NCI-H82 (cell line): ENCODE results near the gene MRRF.
"Not testable (repeated sequence)": the region's sequence is repeated elsewhere in the genome, so short reads cannot be mapped to it uniquely, and the experiment has no call there.

Experiments used
- DNase-seq: peaks from one replicate; lab custom pipeline; 2025; lab: John Stamatoyannopoulos, UW

MRRF gene

DNA sequence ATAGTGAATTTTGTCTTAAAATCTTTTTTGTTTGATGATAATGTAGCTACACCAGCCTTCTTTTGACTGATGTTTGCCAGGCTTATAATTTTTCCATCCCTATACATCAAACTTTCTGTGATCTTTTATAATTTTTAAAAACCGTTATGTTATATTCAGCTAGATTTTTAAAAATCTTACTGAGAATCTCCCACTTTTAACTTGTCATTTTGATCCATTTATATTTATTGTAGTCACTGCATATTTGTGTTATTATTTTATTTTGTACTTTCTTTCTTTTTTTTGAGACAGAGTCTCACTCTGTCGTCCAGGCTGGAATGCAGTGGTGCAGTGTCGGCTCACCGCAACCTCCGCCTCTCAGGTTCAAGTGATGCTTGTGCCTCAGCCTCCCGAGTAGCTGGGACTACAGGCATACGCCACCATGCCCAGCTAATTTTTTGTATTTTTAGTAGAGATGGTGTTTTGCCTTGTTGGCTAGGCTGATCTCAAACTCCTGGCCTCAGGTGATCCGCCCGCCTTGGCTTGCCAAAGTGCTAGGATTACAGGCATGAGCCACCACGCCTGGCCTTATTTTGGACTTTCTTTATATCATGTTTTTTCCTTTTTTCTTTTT lies 12.7 kb downstream of the MRRF start:
- no peak for DNase-seq

DNA sequence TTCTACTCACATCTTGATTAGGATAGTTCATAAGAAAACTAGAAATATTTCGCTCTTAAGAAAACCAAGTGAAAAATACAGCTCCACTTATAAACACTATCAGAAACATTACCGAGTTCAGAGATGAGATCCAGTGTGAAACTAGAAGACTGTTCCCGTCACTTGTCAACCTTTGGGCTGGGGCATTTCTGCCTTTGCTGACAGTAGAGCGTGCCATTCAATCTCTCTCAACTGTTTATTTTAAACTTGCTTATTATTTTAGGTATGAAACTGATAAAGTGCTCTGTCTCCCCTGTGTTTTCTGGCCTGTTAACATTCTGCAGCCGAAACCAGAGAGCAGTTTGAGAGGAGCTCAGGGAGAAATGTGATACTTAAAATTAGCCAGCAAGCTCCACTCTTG lies 16.7 kb downstream of the MRRF start:
- DNase-seq, result no peak

DNA sequence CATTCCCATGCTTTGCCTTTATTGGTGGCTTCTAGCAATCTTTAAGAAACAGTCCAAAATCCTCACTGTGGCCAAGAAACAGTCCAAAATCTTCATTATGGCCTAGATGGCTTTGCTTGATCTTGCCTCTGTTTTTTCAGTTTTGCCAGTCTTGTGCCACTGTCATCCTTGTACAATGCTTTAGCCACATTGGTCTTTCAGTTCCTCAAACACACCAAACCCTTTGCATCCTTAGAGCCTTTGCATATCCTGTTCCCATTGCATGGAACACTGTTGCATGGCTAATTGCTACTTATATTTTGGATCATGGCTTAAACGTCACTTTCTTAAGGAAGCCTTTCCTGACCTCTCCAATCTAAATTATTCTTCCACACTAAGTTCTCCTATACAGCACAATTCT lies 22.1 kb downstream of the MRRF start:
- no peak for DNase-seq

DNA sequence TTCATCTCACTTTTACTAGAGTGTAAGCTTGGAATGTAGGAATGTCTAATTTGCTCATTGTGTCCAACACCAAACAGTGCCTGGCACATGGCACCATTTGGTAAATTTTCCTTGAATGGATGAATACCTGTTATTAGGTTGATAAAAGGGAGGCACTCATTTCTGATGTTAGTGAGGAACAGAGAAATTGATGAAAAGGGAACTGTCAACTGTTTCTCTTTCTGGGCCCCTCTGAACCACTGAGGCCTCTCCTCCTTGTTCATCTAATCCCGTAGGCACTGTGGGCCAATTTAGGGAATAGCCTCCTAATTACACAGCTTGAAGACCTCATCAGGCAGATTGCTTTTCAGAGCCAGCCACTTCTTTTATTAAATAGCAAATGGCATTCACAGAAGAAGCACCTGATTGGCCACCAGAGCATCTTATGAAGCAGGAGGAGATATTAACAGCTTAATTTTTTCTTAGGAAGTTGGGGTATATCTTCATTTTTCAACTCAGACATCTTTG lies 22.6 kb downstream of the MRRF start:
- no peak for DNase-seq

DNA sequence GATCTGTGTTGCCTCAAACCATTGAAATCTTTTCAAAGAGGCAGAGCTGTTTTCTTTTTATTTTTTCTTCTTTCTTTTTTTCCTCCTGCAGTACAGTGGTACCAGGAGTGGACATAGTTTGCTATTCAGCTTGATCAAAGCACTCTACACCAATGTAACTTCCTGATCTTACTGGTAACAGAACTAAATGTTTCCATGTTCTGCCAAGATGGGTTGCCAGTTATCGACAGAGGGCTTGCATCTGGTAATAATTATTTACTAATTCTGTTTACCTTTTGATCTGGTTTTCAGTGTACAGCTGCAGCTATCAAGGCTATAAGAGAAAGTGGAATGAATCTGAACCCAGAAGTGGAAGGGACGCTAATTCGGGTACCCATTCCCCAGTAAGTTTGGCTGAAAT lies 26.8 kb downstream of the MRRF start:
- DNase-seq, result no peak

DNA sequence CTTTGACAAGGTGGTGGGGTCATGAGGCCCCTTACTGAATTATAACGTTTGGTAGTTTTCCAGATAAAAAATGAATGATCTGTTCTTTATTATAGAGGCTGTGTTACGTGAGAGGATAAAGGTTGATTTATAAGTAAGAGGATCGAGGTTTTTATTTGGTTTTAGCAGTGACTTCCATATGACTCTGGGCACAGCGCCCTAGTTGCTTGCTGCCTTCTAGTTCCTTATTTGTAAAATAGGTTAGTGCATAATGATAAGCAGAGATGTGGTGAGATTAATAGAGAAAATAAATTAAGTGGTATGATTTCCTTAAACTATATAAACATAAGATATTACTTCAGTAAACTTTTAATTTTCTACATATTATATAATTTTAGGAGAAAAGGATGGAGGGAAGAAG lies 29.8 kb downstream of the MRRF start:
- no peak for DNase-seq

DNA sequence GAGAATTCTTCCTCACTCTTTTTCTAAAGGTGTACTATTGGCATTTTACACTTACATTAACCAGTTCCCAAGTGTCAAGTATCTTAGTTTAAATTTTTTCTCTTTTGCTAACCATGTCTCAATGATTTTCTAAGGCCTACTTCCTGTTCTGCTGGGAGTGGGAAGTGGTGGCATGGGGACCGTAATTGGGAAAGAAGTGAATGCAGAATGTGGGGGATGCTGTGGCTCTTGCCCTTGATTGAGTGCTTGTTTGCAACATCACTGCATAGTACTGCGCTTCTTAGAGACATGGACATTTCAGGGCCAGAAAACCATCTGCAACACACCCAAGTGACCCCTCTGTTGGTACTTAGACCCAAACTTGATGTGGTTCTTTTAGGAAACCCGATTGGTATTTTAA lies 32.8 kb downstream of the MRRF start:
- DNase-seq, result no peak

DNA sequence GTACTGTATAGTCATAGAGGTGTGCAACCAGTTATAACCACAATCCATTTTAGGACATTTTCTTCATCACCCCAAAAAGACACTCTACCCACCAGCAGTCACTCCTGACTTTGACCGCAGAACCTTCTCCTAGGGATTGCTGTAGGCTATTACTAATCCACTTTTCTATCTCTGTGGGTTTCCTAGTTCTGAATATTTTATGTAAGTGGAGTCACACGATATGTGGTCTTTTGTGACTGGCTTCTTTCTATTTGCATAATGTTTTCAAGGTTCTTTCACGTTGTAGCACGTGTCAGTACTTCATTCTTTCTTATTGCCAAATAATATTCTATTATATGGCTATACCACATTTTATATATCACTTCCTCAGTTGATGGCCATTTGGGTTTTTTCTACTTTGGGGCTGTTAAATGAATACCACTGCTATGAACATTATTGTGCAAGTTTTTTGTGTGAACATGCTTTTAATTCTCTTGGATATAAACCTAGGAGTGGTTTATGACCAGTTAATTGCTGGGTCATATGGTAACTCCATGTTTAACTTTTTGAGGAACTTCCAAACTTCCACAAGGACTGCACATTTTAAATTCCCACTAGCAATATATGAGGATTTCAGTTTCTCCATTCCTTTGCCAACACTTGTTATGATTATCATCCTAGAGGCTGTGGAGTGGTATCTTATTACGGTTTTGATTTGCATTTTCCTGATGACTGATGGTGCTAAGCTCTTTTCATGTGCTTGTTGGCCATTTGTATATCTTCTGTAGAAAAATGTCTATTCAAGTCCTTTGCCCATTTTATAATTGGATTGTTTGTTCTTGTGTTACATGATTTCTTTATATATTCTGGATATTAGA lies 37.8 kb downstream of the MRRF start:
- DNase-seq, result no peak

DNA sequence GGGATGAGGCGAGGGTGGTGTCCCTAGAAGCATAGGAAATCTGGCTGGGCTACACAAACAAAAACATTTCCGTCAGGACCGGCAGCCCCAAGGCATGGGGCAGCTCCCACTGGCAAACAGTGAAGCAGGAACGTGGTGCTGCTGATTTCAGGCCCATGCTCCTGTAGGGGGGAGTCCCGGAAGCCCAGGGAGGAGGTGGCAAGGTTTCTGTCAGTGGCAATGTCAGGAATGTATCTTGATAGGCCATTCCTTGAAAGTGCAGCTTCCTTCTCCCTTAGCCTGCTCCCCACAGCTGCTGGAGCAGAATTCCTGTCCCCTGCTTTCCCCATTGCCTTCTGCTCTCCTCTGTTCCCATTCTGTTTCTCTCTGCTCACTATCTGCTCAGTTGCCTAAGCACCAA lies 42.4 kb downstream of the MRRF start:
- no peak for DNase-seq

DNA sequence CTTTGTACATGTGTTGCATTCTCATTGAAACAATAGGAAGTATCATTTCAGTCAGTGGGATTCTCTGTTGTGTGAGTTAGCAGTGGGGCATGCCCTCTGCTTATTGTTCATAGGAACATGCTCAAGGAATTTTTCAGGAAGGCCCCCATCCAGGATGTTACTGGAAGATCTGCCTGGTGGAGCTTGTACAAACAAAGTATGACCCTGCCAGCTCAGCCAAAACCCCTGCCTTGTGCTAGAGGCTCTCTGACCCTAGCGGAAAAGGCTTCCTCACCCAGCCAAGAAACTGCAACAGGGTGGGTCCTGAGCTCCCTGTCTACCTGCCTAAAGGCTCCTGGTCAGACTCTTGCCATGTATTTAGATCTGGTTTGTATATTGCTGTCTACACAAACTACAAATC lies 43.2 kb downstream of the MRRF start:
- no peak for DNase-seq

DNA sequence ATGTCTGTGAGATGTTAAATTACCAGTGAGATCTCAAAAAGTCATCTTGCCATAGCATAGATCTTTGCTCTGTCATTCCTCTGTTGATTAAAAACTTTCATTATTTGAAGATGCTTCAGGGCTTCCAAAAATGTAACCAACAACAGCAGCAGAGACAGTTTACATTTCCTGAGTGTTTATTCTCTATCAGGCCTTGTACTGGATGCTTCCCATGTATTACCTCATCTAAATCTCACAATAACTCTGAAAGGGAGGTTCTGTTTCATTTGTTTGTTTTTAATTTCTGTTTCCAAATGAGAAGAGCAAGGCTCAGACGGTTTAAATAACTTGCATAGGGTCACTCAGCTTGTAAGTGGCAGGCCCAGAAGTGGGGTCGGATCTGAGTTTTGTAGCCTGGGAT lies 45.2 kb downstream of the MRRF start:
- no peak for DNase-seq

DNA sequence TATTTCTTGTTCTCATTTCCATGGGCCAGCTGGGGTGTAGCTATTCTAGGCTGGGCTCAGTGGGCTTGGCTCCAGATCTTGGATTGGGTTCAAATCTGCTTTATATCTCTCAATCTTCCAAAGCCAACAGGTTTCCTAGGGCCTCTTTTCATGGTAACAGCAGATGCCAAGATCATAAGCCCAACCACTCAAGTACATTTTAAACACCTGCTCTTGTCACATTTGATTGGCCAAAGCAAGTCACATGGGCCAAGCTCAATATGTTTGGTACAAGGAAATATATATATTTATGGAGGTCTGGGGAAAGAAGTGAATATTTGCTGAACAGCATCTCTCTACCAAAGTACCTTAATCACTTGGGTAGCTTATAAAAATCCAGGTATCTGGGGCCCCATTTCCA lies 49.5 kb downstream of the MRRF start:
- peak; percentile 16 for DNase-seq

DNA sequence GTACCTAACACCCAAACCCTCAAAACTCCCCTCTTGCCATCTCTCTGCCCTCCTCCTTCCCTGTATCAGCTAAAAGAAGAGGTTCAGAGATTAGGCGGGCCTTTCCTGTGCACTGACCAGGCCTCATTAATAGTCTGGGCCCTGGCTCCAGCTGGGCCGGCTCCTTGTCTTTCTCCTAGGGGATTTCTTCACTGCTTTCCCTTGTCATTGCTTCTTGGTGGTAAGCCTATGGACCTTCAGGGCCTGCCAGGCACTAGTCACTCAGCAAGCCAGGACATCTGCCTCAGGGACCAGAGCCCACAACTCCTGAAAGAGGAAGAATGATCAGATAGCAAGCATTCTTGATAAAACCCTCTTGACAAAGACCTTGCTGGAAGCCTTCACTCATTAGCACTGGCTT lies 50.9 kb downstream of the MRRF start:
- no peak for DNase-seq

DNA sequence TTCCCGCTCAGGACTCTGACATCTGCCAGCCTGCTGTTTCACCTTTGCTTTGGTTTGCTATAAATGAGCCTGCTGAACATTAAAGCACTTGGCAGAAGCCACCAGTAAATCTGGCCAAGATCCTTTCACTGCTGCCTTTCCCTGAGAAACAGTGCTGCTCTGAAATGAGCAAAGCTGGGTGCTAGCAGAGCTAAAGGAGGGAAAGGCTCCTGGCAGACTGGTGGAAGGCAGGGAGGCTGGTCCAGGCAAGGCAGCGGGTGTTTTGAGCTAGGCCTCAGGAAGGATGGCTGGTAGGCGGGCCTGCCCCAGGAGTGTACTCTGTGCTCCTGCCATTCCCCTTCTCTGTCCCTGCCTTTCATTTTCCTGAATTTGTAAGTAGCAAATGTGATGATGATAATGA lies 53.6 kb downstream of the MRRF start:
- no peak for DNase-seq

DNA sequence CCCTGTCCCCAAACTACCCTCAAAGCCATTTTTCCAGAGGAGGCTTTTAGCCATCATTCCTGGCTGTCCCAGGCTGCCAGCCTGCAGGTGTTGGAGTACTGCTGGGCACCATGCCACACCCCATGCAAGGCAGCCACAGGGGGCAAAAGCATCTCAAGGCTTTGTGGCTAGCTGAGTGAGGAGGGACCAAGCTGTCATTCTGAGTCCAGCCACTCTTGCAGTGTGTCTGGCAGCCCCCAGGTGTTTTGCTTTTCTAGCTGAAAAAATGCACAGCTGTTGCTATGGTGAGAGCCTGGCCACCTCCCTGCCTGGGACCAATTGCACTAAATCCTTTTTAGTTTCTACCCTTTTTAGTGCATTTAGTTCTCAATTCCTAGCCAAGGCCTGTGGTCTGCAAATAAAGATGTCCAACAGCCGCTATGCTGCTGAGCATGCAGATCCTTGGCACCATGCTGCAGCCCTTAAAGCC lies 55.8 kb downstream of the MRRF start:
- no peak for DNase-seq

DNA sequence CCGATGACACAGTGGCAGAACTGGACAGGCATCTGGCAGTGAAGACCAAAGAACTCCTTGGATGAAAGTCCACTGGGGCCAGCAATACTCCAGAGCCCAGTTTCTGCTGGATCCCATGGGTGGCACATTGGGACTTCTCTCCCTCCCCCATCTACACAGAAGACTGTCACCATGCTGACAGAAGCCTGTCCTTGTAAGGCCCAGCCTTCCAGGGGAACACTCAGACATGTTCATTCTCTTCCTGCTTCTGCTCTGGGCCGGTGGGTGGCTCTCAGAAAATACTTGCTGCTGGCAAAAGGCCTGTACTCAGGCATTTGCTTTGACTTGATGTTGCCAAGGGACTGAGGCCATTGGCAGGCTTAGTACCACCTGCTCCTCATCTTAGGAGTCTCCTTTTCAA lies 57.9 kb downstream of the MRRF start:
- no peak for DNase-seq

DNA sequence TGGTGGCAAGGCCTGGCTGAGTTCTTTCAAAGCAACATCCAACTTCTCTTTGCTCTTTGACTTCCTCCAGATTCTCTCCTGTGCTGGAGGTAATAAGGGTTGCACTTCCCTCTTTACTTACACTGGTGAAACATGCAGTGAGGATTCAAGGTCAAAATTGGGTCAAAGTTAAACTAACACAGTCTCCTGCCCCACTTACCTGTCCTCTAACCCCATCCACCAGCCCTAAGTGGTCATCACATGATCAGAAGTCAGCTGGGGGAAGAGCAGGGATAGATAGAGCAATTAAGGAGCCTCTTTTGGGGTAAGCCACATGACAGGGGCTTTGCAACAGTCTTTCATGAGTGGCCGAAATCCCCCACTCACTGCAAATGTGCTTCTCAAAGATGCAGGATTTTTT lies 60.0 kb downstream of the MRRF start:
- DNase-seq, result not testable (repeated sequence)

DNA sequence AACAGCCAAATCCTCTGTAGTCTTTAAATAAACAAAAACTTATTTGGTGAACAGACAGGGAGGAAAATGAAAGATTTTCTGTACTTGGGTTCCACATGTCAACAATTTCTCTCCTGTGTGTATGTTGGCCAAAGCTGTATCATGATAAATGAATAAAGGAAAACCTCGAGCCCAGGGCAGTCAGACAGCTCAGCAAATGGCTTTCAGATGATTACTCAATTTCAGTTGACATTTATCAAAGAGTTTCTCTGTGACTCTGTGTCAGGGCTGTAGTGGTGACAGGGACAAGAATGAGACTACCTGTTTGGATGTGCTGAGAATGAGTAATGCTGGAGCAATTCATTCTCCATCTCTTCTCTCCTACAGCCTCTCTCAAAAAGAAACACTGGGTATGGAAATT lies 60.4 kb downstream of the MRRF start:
- DNase-seq, result no peak

DNA sequence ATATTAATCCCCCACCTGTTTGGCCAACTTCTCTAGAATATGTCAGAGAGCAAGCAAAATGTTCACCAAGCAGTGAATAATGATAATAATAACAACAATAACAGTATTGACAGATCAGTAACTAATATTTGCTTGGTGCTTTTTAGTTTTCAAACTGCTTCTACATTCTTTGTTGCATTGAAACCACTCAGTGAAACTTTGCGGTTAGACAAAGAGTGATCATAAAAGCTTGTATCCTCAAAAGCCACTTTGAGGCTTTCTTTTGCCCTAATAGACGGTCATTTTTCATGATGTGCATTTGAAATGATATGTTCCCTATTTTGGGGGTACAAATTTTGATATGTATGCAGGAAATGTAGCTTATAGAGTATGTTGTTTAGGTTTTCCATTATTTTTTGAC lies 62.5 kb downstream of the MRRF start:
- DNase-seq, result no peak

DNA sequence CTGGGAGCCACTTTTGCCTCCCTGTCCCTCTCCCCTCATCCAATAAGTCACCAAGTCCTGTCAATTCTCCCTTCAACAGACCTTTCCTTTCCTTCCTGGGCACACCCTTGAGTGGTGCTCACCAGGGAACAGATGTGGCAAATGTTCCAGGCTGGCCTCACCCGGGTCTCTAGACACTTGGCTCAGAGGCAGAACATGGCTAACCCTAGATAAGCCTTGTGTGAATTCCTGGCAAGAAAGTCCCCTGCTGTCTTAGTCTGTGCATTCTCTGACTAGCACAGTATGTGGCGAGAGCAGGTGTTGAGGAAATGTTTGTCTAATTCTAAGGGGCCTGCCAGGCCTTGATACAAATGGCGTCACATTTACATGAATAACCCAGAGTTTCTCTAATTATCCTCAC lies 64.9 kb downstream of the MRRF start:
- DNase-seq, result no peak

DNA sequence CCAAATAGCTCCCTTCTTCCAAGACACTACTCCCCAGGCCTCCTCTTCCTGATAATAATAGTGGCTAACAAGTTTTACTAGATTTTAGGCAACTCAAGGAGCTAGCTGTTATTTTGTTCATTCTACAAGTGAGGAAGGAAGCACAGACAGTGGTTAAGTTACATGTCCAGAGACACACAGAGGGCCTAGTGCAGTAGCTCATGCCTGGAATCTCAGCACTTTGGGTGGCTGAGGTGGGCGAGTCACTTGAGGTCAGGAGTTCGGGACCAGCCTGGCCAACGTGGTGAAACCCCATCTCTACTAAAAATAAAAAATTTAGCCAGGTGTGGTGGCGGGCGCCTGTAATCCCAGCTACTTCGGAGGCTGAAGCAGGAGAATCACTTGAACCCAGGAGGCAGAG lies 65.8 kb downstream of the MRRF start:
- DNase-seq, result not testable (repeated sequence)

DNA sequence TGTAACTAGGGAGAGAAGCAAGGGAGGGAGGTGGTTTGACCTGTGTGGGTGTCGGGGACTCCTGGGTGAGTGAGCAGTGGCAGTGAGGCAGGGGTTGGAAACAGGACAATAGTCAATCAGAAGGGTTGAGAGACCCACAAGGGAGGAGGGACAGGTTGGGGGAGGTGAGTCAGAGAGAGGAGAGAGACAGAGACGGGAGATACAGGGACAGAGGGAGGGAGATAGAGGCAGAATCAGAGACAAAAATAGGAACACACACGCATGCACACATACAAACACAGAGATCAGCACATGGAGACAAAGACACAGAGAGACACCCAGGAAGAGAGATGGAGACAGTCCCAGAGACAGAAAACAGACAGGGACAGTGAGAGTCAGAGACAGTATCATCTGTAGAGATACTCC lies 66.8 kb downstream of the MRRF start:
- no peak for DNase-seq

DNA sequence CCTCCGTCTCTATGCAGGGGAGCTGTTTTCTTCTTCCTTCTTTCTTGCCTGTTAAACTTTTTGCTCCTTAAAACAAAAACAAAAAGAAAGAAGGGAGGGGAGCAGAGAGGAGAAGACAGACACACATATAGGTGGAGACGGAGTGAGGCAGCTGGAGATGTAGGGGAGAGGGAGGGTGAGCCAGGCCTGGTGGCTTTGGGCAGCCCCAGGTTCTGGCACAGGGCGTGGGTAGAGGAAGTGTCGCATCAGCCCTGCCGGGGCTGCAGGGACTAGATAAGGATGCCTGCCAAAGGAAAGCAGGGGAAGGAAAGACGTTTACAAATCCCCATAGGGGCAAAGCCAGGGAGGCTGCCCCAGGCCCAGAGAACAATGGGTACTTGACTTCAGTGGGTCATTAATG lies 67.4 kb downstream of the MRRF start:
- no peak for DNase-seq

DNA sequence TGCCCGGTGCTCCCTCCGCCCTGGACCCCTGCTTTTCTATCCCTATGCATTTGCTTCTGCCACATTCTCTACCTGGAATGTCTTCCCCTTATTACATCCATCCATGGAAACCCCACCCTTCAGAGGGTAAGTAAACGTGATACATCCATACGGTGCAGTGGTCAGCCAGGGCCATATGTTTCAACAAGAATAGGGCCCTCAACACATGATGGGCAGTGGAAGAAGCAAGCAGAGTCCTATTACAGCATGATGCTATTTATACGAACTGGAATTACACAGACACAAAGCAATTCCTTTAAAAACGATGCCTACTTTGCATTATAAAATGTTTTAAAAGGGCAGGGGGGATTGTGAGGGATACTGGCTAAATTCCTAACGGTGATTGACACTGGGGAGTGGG lies 68.0 kb downstream of the MRRF start:
- DNase-seq, result no peak
